ENCODE results near the gene CUX1. TPM values are rescaled to one million over a fixed set of nuclear protein-coding genes. Genes with fewer than 3 reads are reported as not detected.
A peak's percentile ranks its signal among the peaks of the same experiment; 100 is the strongest.

CUX1 gene
- total RNA-seq, 1 donor from 2014 or later: 40.5 TPM

DNA sequence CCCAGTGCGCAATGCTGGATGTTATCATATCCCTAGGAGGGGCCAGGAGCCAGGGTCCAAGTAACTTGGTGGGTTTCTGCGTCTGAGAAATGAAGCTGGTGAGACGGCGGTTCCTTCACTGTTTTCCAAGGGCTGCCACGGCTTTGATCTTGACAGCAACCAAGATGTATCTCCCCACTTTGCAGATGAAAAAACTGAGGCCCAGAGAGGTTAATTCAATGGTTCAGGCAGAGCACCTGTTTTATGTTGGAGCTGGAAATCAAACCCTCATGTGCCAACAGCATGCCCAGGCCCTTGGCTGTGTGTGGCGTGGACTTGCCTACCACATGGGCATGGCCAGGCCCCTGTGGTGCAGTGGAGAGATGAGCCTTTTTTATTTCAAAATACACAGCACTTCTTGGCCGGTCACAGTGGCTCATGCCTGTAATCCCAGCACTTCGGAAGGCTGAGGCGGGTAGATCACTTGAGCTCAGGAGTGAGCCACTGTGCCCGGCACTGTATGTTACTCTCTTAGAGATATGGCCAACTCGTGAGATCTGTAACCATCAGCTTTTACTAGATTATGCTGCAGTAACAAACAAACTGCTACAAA is 244.0 kb downstream of the CUX1 start:
- H3K36me3 ChIP-seq (ENCODE audit: control insufficient read depth, insufficient read depth, low read length): no peaks in the 10 kb centered on the region
- DNase-seq (ENCODE audit: low read depth) (no peak), FAIRE-seq (no peak)
- H3K4me3 ChIP-seq (ENCODE audit: low read depth, low read length): no peak overlapping the region
- H3K27me3 ChIP-seq (ENCODE audit: control insufficient read depth, insufficient read depth, low read length): no peaks in the 10 kb centered on the region
- TF ChIP-seq, protein P1, sequence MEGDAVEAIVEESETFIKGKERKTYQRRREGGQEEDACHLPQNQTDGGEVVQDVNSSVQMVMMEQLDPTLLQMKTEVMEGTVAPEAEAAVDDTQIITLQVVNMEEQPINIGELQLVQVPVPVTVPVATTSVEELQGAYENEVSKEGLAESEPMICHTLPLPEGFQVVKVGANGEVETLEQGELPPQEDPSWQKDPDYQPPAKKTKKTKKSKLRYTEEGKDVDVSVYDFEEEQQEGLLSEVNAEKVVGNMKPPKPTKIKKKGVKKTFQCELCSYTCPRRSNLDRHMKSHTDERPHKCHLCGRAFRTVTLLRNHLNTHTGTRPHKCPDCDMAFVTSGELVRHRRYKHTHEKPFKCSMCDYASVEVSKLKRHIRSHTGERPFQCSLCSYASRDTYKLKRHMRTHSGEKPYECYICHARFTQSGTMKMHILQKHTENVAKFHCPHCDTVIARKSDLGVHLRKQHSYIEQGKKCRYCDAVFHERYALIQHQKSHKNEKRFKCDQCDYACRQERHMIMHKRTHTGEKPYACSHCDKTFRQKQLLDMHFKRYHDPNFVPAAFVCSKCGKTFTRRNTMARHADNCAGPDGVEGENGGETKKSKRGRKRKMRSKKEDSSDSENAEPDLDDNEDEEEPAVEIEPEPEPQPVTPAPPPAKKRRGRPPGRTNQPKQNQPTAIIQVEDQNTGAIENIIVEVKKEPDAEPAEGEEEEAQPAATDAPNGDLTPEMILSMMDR (IDR thresholded peaks at IDR 0.05; ENCODE audit: insufficient read depth, low read length, severe bottlenecking): no peak

DNA sequence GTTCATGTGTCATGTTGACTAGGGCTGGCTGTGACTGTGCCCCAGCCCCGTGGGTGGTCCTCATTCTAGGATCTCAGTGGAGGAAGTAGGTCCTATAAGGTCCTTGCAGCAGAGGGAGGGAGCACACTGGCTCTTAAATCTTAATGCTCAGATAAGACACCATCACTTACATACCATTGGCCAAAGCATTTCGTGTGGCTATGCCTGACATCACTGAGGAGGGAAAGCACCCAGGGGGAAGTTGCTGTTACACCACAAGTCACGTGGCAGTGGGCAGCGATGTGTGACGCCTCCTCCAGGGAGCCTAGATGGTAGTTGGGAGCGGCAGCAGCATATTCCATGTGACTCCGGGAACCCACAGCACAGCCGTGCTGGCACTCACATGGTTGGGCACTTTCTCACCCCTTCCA is 244.6 kb downstream of the CUX1 start:
- Histone ChIP-seq H3K4me3 (ENCODE audit: low read depth, low read length) (no peak overlapping the region), H3K36me3 (ENCODE audit: control insufficient read depth, insufficient read depth, low read length) (no peaks in the 10 kb centered on the region), H3K27me3 (ENCODE audit: control insufficient read depth, insufficient read depth, low read length) (no peaks in the 10 kb centered on the region)
- no peak for DNase-seq (ENCODE audit: low read depth)
- TF ChIP-seq, protein P1 (IDR thresholded peaks at IDR 0.05; ENCODE audit: insufficient read depth, low read length, severe bottlenecking): no peak
- FAIRE-seq: no peak

DNA sequence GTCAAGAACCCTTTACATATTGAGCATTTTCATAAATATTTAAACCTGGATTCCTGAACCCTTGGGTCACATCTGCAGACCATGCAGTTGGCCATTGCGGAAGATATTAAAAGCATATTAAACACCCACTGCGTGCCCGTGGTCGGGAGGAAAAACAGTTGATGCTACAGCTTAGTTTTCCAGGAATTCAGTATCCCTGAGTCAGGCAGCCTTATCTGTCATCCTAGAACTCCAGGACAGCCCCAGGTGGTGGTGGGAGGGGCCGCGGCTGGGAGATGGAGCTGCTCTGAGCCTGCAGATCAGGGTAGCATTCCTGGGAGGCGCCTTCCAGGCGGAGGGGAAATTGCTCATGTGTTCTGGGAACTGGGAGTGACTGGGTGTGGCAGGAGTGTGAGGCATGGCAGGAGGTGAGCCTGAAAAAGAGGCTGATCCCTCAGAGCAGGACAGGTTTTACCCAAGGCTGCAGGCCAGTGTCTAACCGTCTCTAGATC is 246.3 kb downstream of the CUX1 start:
- TF ChIP-seq, protein P1 (IDR thresholded peaks at IDR 0.05; ENCODE audit: insufficient read depth, low read length, severe bottlenecking): peak; percentile 15
- H3K4me3 ChIP-seq (ENCODE audit: low read depth, low read length): no peak overlapping the region
- H3K27me3 ChIP-seq (ENCODE audit: control insufficient read depth, insufficient read depth, low read length): no peaks in the 10 kb centered on the region
- FAIRE-seq (peak; percentile 23), DNase-seq (ENCODE audit: low read depth) (peak; percentile 97)
- no peaks in the 10 kb centered on the region for H3K36me3 ChIP-seq (ENCODE audit: control insufficient read depth, insufficient read depth, low read length)

DNA sequence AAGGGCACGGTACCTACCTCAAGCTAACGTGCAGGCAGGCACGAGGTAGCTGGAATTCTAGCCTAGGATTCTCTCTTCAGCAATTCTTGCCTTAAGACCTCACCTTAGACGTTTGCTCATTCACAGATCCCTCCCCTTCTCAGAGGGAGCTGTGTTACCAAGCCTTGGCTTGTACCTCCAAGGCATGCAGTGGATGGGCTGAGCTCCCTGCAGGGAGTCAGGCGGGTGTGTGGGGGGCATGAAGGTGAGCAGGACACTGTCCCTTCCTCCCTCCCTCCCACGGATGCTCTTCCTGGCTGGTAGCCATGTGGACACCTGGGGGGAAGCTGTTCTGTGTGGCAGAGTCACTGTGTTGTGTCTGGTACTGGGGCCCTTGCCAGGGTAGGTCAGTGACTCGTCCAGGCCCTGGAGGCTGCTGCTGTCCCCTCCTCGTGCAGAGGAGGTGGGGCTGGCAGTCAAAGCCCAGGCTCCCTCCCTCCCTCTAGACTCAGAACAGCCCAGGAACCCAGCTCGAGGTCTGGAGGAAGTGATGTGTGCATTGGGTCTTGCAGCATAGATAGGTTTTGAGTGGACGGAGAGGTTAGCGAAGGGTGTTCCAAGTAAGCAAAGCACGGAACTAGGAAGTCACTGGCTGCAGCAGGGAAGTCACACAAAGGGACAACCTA is 247.1 kb downstream of the CUX1 start:
- Histone ChIP-seq H3K4me3 (ENCODE audit: low read depth, low read length) (no peak overlapping the region), H3K27me3 (ENCODE audit: control insufficient read depth, insufficient read depth, low read length) (no peaks in the 10 kb centered on the region), H3K36me3 (ENCODE audit: control insufficient read depth, insufficient read depth, low read length) (peaks cover 2% of the 10 kb centered on the region)
- DNase-seq (ENCODE audit: low read depth): peak; percentile 84
- no peak for FAIRE-seq
- TF ChIP-seq, protein P1 (IDR thresholded peaks at IDR 0.05; ENCODE audit: insufficient read depth, low read length, severe bottlenecking): no peak

DNA sequence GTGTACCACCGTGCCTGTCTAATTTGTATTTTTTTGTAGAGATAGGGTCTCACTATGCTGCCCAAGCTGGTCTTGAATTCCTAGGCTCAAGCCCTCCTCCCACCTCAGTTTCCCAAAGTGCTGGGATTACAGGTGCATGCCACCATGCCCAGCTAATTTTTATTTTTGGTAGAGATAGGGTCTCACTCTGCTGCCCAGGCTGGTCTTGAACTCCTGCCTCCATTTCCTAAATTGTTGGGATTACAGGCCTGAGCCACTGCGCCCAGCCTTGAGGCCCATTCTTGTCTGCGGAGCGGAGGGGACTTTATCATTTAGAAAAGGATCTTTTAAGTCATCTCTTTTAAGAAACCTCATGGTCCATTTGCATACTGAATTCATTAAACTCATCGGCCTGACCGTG is 247.8 kb downstream of the CUX1 start:
- Histone ChIP-seq H3K27me3 (ENCODE audit: control insufficient read depth, insufficient read depth, low read length) (no peaks in the 10 kb centered on the region), H3K36me3 (ENCODE audit: control insufficient read depth, insufficient read depth, low read length) (peaks cover 2% of the 10 kb centered on the region), H3K4me3 (ENCODE audit: low read depth, low read length) (no peak overlapping the region)
- TF ChIP-seq, protein P1 (IDR thresholded peaks at IDR 0.05; ENCODE audit: insufficient read depth, low read length, severe bottlenecking): no peak
- FAIRE-seq (no peak), DNase-seq (ENCODE audit: low read depth) (no peak)
